Right kidney (tissue), 1 donor: Measurements from ENCODE around the gene HNF4A.

Experiments used
- DNase-seq: peaks from one replicate; pipeline ENCODE4 v3.0.0-alpha.2; 2016

Gene HNF4A

DNA sequence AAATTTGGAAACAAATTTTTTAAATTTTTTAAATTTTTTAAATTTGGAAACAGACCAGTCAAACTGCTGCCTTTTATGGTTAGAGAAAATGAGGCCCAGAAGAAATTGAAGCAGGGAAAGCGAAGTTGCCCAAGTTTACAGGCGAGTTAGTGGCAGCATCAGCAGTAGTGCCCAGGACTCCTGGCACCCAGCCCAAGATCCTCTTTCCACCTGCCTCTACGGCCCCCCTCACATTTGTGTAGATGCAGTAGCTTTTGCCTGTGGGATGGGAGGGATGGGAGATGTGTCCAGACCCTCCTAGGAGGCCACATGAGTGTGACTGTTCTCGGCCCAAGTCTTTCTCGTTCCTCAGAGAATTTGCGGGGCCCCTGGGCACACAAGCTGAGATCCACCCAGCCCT, 49.8 kb downstream of the HNF4A start:
- no peak for DNase-seq

DNA sequence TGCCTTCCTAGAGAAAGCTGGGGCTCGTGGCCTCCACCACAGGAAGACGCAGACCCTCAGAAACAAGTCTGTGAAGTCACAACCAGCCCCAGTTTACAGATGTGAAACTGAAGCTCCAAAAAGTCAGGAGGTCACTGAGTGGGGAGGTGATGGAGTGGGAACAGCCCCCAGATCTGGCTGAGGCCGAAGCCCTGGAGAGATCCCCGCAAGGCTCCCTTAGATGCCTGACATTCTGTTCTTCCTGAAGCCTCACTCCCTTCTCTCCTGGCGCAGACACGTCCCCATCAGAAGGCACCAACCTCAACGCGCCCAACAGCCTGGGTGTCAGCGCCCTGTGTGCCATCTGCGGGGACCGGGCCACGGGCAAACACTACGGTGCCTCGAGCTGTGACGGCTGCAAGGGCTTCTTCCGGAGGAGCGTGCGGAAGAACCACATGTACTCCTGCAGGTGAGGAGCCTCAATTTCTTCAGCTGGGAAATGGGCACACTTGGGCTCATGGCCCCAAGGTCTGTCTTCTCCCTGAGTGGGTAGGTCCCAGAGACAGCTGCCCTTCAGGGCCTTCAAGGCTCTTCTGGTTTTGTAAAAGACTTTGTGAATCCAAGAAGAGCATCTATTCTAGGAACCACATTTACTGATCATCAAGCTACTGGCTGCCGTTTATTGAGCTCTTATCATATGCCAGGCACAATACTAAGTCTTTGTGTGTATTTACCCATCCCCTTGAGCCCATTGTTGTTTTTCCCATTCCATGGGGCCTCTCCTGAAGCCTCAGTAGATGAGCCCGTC, 50.5 kb downstream of the HNF4A start:
- DNase-seq, result no peak

- DNase-seq, result no peak
These were observed 51.2 kb downstream of the HNF4A start for GRCh38 chr20:44406572-44407137.

DNA sequence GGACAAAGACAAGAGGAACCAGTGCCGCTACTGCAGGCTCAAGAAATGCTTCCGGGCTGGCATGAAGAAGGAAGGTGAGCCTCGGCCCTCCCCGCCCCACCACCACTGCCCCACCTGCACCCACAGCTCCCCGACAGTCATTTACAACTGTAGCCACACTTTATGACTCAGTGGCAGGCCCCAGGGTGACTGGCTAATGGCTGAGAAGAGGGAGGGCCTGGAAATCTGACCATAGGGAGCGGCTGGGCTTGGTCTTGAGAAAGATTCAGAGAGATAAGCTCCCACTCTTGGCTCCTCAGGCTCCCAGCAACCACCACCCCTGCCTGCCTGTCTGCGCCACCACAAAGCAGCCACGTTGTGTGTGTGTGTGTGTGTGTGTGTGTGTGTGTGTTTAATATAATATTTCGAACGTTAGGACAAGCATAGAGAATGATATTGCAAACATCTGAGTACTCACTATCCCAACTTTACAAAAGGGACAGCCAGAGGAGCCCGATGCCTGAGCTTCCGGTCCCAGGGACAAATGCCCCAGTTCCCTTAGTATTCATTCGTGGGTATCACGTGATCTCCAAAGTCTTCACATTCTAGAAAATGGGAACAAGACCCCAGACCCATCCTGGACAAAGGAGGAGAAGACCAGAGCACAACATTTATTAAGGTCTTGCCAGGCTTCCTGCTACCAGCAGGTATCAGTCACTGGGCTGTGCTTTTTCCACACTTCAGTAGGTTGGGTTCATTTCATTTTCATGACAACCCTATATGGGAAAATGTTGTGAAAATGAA, 52.1 kb downstream of the HNF4A start:
- DNase-seq, result no peak

GRCh38 chr20:44409132-44409600, 53.7 kb downstream of the HNF4A start:
- DNase-seq, result no peak

DNA sequence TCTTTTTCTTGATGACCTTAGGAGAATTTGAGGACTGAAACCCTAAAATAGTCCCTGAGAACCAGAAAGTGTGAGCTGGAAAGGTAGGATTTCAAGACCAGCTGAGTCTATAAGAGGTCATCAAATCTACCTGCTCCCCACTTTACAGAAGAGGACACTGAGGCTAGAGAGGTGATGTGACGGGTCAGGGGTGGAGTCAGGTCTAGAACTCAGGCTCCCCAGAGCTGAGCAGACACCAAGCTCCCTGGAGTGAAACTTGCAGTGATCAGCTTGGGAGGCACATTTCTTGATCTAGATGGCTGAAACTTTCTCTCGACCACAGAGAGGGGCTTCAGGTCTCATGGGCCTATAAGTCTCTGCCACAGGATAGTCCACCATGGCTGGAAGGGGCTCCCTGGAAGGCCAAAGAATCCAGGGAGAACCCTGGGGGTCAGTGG, 55.1 kb downstream of the HNF4A start:
- no peak for DNase-seq

- no peak for DNase-seq
These were observed 55.7 kb downstream of the HNF4A start for GRCh38 chr20:44411020-44411756.

- no peak for DNase-seq
These were observed 56.4 kb downstream of the HNF4A start for GRCh38 chr20:44411757-44412401.

DNA sequence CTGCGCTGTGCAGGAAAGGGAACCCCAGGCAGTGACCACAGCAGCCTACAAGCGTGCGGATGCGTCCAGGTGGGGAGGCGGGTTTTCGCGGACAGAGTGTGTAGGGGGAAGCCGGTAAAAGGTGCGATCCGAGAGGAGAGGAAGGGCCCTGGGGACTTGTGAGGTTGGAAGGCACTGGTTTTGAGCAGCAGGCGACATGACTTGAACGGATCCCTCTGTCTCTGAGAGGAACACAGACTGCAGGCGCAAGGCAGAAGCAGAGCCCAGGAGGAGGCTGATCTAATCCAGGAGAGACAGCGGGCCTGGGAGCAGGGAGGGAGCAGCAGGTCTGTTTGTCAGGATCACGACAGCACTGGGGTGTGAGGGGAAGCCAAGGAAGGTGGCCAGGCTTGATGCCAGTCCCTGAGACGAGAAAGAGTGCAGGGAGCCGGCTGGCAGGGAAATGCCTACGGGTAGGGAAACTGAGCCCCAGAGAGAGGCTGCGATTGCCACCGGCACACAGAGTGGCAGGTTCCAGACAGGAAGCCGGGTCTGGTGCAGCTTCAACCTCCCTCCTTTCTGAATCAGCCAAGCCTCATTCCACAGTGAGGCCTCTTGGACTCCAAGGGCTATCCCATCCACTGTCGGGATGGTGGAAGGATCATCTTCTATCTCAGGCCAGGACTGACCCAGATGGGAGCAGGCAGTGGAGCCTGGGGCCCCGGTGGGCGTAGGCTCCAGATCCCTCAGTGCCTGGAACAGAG, 57.1 kb downstream of the HNF4A start:
- no peak for DNase-seq

DNA sequence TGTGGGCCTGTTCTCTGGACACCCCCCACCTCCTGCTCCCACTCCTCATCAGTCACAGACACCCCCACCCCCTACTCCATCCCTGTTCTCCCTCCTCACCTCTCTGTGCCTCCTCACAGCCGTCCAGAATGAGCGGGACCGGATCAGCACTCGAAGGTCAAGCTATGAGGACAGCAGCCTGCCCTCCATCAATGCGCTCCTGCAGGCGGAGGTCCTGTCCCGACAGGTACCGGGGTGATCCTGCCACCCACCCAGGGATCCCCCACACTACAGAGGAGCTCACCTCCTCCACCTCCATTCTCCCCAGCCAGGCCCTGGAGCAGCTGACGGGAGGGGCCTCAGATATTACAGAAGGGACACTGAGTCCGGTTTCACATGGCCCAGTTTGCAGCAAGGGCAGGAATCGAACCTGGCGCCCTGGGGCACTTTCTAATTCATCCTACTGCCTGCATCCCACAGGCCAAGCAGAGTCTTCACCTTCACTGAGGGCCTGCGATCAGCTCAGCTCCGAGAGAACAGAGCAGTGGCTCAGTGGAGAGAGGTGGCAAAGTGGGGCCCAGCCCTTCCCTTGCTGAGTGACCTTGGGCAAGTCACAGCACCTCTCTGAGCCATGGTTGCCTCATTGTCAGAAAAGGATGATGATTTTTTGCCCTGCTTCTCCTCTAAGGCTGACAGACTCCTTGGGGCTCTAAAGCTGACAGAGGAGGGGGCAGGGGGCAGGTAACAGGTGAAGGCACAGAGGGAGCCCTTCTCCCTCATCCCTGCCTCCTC, 58.3 kb downstream of the HNF4A start:
- no peak for DNase-seq

DNA sequence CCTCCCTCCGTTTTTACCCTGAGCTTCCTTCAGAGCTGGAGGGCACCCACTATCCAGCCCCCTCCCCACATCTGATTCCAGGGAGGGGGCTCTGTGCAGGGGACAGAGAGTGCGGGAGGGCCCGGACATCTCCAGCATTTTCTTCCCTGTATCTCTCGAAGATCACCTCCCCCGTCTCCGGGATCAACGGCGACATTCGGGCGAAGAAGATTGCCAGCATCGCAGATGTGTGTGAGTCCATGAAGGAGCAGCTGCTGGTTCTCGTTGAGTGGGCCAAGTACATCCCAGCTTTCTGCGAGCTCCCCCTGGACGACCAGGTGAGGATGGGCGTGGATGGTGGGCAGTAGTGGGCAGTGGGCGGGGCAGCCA, 58.8 kb downstream of the HNF4A start:
- DNase-seq, result no peak

DNA sequence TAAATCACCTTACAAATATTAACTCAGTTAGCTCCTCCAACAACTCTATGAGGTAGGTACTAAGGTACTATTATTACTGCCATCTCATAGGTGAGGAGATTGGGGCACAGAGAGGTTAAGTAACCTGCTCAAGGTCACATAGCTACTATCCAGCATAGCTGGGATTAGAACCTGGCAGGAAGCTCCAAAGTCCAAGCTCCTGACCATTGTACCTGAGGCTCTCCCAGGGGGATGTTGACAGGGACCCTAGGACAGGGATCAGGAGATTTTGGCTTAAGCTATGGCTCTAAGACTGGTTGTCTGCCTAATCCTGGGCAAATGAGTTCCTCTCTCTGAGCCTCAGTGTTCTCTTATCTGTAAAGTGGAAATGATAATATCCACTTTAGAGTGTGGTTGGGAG, 59.3 kb downstream of the HNF4A start:
- no peak for DNase-seq

GRCh38 chr20:44415833-44416715, 60.6 kb downstream of the HNF4A start:
- peak; percentile 45 for DNase-seq

GRCh38 chr20:44418069-44418905, 62.8 kb downstream of the HNF4A start:
- no peak for DNase-seq

DNA sequence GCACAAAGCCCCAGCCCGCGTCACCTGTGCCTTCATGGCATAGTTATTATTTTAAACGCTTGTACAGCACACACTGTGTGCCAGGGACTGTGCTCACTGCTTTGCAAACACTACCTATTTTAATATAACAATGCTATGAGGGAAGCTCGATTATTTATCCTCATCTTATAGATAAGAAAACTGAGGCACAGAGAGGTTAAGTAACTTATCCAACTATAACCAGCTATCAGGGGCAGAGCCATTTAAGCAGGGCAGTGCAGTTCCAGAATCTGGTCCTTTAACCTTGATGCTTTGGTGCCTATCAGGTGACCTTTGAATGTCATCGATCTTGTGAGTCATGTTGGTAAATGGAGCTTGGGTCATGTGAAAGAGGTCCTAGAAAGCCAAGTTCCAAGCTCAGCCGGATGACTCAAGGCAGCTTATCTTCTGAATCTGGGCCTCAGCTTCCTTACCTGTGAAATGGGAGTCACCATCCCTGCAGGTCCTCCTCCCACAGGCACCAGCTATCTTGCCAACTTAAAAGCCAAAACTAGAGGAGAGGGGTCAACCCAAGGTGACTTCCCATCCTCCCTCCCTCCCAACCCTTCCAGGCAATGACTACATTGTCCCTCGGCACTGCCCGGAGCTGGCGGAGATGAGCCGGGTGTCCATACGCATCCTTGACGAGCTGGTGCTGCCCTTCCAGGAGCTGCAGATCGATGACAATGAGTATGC, 63.8 kb downstream of the HNF4A start:
- no peak for DNase-seq

- no peak for DNase-seq
These were observed 65.0 kb downstream of the HNF4A start for GRCh38 chr20:44420497-44420896.

- DNase-seq, result no peak
These were observed 66.6 kb downstream of the HNF4A start for GRCh38 chr20:44422083-44422482.

- no peak for DNase-seq
These were observed 68.0 kb downstream of the HNF4A start for GRCh38 chr20:44423480-44423879.
